ENCODE results near the gene TNFSF15.

DNA sequence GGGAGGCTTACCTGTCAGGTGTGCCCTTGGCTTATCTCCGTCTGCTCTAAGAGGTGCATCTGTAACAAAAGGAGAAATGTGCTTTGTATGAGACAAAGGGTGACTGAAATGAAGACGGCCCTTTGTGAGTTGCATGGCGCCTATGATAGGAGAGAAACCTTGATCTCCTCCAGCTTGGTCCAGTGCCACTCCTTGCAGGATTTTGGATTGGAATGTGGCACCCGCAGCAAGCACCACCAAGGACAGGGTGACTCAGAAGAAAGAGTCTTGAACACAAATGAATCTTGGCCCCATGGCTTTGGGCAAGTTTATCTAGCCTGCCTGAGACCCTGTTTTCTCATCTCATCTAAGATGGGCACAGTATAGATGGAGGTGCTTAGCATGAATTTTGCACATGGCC is 13.4 kb downstream of the TNFSF15 start:
- TF ChIP-seq, protein P1, sequence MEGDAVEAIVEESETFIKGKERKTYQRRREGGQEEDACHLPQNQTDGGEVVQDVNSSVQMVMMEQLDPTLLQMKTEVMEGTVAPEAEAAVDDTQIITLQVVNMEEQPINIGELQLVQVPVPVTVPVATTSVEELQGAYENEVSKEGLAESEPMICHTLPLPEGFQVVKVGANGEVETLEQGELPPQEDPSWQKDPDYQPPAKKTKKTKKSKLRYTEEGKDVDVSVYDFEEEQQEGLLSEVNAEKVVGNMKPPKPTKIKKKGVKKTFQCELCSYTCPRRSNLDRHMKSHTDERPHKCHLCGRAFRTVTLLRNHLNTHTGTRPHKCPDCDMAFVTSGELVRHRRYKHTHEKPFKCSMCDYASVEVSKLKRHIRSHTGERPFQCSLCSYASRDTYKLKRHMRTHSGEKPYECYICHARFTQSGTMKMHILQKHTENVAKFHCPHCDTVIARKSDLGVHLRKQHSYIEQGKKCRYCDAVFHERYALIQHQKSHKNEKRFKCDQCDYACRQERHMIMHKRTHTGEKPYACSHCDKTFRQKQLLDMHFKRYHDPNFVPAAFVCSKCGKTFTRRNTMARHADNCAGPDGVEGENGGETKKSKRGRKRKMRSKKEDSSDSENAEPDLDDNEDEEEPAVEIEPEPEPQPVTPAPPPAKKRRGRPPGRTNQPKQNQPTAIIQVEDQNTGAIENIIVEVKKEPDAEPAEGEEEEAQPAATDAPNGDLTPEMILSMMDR (conservative IDR thresholded peaks at IDR 0.05; ENCODE audit: low read depth in 2 of 2) = no peak
- TF ChIP-seq EZH2 (IDR thresholded peaks at IDR 0.05; ENCODE audit: low read depth, unreplicated experiment) = no peak

All from GM23338 (cell line).